ENCODE data around the gene CLEC1B.

Gene CLEC1B

GRCh38 chr12:9951026-9951675, 47.8 kb downstream of the CLEC1B start:
- TF ChIP-seq CTCF (IDR thresholded peaks at IDR 0.05; ENCODE audit: extremely low read depth, missing control alignments) = no peak
- no peak for DNase-seq (ENCODE audit: low spot score)

- TF ChIP-seq CTCF (IDR thresholded peaks at IDR 0.05; ENCODE audit: extremely low read depth, missing control alignments) = no peak
- DNase-seq (ENCODE audit: low spot score) = peak; percentile 74
Measured at GRCh38 chr12:9948606-9949296, 50.2 kb downstream of the CLEC1B start.

GRCh38 chr12:9947674-9948073, 51.2 kb downstream of the CLEC1B start:
- no peak for DNase-seq (ENCODE audit: low spot score)
- no peak for TF ChIP-seq CTCF (IDR thresholded peaks at IDR 0.05; ENCODE audit: extremely low read depth, missing control alignments)

GRCh38 chr12:9944391-9944790, 54.5 kb downstream of the CLEC1B start:
- TF ChIP-seq CTCF (IDR thresholded peaks at IDR 0.05; ENCODE audit: extremely low read depth, missing control alignments) = no peak
- DNase-seq (ENCODE audit: low spot score) = no peak

- TF ChIP-seq CTCF (IDR thresholded peaks at IDR 0.05; ENCODE audit: extremely low read depth, missing control alignments) = no peak
- DNase-seq (ENCODE audit: low spot score) = no peak
Measured at GRCh38 chr12:9943240-9943639, 55.7 kb downstream of the CLEC1B start.
